GM18507 (cell line): ENCODE results near the gene DAP.
"Not testable (repeated sequence)": the region's sequence is repeated elsewhere in the genome, so short reads cannot be mapped to it uniquely, and the experiment has no call there.

Experiments
- DNase-seq: peaks from one replicate; pipeline ENCODE4 v3.0.0; 2011; ENCODE audit warnings: low read depth; ENCODE audit not compliant: insufficient read length; ENCODE audit errors: extremely low spot score
- FAIRE-seq: peaks from 2 replicates; lab custom pipeline; 2011; peaks lifted over from hg19 to GRCh38; lab: Jason Lieb, UNC

DAP gene

DNA sequence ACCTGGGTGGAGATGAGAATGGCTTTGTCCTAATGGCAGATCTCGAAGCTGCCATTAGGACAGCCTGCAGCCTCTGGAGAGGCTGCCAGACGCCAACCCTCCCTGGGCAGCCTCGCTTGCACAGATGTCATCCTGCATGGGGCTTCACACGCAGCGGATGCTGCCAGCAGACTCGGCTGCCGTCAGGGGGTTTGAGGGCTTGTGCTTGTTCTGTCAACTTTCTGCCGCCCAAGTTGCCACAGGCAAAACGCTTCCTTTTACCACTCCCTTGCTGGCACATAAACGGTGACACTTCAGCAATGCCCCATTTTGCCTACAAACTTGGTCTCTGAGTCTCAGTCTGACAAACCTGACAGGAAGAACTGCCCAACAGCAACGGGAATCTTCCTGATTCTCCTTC, 24.7 kb downstream of the DAP start:
- DNase-seq (no peak), FAIRE-seq (no peak)

DNA sequence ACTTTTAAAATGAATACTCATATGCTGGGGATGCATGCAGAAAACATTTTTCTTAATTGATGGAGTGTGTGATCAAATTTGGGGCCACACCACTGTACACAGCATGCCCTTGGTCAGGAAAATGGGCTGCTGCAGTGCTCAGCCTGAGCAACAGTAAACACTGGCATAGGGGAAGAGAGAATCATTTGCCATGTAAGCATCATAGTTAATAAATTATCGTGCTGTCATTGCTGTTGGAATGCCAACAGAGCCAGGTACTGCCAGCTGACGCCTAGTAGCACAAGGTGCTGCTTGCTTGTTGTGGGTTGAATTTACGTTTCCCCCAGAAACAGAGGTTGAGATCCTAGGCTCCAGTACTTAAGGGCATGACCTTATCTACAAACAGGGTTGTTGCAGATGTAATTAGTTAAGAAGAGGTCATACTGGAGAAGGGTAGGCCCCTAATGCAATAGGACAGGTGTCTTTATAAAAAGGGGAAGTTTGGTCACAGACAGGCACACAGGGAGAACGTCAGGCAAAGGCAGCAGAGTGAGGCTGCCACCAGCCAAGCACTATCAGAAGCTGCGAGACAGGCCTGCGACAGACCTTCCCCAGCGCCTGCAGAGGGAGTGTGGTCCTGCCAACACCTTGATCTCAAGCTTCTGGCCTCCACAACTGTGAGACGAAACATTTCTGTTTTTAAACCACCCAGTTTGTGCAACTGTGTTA, 25.3 kb downstream of the DAP start:
- DNase-seq: no peak
- FAIRE-seq: peak; percentile 45

DNA sequence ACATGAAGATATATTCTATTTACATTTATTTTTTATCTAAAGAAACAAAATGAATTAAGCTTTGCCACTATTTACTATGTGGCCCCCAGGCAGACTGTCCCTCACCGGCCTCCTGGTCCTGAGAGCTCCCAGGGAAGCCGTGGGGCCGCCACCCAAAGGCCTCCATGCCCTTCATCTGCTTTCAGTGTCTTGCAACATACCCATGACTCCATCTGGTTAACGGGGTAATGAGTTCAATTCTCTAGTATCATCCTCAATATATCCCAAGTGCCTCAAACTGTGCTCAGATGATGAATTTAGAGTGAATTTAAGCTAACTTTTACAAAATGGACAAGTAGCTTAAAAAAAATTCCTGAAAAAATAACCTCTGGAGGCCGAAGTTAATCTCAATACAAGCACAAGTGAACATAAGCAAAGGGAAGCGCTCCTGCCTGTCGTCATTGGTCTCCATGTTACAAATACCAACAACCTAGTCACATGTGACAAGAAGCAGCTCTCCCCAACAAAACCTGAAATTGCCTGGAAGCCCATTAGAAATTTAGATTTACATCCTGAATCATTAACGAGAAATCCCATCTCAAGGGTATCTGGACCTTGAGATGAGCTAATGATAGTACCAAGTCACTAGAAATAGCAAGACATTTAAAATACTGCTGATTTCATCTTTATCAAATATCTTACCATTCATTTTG, 26.1 kb downstream of the DAP start:
- FAIRE-seq (no peak), DNase-seq (no peak)

DNA sequence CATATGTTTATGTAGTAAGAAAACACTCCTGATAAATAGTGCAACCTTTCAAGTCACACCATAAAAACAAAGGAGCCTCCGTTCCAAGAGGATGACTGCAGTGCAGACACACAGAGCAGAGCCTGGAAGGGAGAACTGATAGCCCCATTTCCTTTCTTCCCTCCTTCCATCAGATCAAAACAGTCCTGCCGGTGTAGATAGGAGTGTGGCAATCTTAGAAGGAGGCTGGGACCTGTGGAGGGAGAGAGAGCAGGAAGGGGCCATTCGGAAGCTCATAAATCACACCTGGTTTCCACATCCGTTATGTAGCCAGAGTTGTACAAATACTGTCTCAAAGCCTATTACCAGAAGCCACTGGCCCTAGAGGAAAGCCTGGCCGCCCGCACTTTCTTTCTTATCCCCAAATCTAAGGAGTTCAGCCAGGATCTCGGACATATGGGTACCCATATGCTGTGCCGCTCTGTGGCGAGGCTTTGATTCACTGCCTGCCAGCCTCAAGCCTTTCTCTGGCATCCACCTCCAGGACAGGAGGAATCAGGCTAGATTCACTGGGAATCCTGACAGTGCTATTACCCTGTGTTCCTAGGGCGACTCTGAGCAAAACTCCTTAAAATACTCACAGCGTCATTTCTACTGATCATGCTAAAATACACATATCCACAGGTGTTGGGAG, 26.9 kb downstream of the DAP start:
- no peak for DNase-seq
- FAIRE-seq: no peak

DNA sequence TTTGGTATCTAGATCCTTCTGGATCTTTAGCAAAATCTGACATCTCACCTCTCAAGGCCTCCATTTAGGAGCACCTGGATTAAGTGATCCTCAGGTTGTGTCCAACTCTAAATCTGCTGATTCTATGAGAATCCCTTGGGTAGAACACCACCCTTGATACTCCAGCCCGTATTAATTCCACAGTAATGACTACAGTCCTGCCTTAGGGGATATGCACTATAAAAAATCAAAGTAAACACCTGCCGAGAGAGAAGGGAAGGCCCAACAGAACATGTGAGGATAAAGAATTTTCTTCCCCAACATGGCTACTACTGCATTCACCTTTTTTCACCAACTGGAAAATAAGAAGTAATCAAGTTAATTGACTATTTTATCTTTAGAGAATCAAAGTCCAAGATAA, 27.6 kb downstream of the DAP start:
- DNase-seq (no peak), FAIRE-seq (no peak)

DNA sequence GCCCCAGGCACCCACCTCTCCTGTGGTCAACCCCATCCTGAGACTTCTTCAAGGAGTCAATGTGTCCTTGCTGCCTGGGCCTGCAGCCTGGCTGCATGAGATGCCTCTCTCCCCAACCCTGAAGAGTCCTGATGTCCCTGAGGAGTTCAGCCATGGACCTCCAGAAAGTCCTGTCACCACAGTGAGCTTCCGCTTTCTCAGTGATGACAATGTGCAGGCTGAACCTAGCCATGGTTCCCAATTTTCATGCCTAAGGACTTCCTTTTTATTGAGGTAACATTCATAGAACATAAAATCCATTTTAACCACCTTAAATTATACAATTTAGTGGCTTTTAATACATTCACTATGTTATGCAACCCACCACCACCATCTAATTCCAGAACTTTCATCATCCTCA, 29.1 kb downstream of the DAP start:
- no peak for FAIRE-seq
- no peak for DNase-seq

DNA sequence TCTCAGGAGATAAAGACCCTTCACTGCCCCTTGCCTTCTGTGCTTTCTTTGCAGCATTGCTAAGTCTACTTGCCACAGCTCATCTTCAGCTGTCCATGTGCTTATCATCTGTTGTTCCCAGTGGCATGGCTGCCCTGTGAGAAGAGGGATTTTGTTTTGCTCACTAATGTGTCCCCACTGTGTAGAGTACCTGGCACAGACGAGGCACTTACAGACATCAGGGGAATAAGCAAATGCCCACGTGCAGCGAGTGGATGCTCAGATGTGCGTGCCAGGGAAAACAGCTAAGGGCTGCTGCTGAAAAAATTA, 31.0 kb downstream of the DAP start:
- FAIRE-seq (no peak), DNase-seq (no peak)

DNA sequence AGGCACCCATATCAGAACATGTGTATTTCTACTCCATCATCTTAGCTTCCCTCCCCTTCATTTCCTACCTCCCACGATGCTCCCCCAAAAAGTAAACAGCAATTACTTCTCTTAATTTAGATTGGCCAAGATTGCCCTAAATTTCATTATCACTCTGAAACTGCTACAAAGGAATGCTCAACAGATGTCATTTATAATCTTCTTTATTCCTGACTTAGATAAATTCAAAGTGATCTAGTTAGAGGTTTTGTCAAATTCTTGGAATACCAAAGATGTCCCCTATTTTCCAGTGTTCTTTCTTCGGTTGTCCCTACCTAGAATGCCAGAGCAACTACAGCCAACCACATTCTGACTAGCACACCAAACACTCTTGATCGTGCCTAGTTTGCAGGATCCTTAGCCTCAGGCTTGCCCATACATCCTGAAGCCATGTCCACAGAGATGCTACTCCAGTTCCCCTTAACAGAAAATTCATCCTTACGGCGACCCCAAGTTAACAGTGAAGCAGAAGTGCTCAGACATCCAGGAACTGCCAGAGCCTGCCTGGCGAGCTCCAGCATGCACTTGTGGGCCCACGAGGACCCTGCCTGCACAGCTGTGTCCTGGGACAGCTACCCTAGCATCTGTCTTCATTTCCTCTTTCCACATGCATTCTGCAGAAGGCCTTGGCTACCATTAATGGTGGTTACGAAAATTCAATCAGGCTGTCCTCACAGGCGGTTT, 31.6 kb downstream of the DAP start:
- FAIRE-seq: no peak
- DNase-seq: no peak

DNA sequence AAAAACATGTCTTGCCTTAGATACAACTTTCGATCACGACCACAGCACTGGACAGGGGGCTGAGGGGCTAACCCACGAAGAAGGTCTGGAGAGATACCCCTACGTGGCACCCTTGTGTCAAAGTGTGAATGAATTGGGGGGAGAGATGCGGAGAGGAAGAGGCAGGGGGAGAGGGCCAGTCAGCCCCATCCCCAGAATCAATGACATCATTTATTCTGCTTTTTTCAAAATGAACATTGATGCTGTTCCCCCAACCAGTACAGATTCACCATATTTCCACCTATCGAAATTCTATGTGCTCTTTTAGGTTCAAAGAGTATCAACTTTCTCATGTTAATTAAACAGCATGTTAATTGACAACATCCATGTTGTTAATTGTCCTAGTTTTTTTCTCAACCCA, 32.4 kb downstream of the DAP start:
- FAIRE-seq (no peak), DNase-seq (no peak)

DNA sequence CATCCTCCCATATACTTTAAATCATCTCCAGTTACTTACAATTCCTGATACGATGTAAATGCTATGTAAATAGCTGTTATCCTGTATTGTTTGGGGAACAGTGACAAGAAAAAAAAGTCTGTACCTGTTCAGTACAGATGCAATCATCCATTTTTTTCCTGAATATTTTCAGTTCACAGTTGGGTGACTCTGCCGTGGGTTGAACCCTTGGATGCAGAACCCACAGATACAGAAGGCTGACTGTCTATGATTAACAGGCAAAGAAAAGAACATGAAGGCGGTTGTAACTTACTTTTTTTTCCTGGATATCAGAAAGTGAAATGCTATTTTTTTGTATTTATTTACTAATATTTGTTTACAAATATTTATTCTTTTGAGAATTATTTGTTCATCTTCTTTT, 33.2 kb downstream of the DAP start:
- no peak for FAIRE-seq
- no peak for DNase-seq

DNA sequence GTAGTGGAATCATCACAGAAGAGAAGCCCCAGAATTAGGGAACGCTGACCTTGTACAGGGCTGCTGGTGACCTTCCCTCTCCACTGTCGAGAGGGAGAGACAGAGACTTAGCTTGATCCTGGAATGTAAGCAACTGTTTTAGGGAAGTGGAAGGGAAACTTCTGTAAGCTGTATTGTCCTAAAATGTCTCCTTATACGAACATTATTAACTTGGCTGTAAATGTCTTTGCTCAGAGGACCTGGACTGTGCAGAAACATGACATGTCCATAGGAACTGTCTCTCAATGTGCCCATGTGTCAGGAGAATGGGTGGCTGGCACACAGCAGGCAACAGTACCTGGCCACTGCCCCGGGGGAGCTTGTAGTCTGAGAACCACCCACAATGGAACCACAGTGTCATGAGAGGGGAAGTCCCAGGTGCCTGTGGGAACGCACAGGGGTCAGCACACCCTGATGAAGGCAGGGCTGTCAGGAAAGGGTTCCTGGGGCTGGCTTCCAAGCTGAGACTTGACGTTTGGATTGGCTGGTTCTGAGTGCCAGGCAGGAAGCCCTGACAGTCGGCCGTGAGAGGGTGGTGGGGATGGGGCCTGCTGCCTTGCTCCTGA, 34.0 kb downstream of the DAP start:
- peak; percentile 52 for FAIRE-seq

DNA sequence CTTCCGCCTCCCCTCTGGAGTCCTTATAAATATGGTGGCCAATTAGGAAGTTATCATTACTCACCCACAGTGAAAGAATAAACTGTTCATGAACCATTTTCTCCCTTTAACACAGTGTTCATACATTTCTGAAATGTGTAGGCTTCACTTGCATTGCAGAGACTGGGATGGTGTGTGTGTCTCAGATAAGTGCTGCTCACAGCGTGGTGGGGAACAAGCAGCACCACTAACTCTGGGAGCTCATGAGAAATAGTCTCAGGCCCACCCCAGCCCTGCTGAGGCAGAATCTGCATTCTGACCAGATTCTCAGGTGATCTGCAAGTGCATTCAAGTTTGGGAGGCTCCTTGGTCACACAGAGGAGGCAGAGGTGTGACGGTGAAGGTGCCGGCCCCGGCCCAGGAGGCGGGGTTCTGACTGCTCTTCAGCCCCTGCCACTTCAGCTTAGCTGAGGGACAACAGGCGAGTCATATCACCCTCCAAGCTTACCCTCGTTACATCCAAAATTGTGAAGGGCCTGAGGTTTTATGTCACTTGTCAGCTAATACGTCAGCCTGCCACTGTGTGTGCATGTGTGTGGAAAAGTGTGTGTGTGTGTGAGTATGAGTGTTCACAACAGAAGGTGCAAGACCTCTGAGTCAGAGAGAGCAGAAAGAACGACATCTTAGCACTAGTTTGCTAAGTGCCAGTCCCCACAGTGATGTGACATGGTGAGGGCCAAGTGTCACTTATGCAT, 34.7 kb downstream of the DAP start:
- no peak for FAIRE-seq
- no peak for DNase-seq

More for the DNA sequence above, 34.0 kb downstream of the DAP start:
- no peak for DNase-seq

DNA sequence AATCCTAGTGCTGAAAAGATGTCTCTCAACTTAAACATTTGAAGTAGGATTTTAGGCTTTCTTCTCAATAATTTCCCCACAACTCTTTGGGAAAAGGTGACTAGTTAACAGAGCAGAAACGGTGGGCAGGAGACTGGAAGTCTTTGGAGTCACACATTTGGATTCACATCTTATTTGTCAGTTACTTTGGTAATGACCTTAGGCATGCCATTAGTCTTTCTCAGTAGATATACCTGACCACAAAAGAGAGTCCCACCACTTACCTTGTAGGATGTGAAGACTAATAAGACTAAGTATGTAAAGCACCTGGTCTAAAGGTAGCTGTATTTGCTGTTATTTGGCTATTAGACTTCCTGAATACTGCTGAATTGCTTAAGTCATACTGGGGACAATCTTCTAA, 35.4 kb downstream of the DAP start:
- no peak for FAIRE-seq
- DNase-seq: no peak

DNA sequence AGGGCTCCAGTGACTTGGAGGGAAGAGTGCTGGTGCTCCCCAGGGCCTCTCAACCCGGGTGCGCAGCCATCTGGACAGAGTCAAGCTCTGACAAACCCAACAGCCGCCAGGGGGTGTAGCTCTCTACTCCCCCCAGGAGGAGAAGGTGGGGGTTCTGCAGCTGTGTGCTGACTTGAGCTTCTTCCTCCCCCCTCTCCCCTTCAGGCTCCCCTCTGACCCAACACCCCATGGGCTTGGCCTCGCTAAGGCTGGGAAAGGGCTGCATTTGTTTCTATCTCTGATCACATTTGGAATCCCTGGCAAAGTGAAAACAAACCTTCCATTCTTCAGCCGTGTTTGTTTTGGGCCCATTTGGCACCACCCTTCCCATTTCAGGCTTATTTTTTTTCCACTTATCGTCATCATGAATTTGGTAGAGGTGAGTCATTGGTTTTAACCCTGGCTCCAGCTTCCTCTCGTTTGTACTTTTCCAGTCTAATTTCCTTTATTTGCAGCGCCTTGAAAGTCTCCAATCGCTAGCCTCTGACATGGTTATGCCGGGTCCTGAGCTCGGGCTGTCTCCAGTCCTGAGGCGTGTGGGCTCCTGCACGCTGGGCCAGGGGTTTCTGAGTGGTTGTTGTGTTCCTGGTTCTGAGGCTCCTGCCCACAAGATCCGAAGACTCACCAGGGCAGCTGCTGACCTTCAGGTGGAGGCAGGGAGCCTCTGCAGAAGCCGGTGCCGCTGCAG, 36.1 kb downstream of the DAP start:
- DNase-seq (no peak), FAIRE-seq (no peak)

DNA sequence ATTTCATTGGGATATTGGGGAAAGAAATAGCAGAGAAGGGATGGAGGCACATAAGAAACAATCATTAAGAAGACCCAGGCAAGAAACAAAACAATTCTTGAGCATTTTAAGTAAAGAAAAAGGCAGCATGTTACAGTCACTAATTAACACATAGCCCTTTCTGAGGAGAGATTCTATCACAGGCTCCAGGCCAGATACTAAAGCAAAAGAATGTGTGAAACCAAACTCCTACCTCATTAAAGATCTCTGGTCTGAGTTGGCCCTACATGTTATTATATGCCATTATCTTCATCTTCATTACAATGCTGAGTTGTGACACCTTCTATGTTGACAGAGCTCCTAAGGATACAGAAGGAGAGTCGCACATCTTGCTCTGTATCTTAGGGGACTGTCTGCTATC, 37.5 kb downstream of the DAP start:
- FAIRE-seq: no peak
- no peak for DNase-seq

DNA sequence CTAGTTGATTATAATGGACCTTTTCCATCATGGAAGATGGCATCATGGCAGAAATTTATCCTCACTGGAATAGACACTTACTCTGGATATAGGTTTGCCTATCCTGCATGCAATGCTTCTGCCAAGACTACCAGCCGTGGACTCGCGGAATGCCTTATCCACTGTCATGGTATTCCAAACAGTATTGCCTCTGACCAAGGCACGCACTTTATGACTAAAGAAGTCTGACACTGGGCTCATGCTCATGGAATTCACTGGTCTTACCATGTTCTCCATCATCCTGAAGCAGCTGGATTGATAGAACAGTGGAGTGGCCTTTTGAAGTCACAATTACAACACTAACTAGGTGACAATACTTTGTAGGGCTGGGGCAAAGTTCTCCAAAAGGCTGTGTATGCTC, 40.3 kb downstream of the DAP start:
- not testable (repeated sequence) for DNase-seq, FAIRE-seq

DNA sequence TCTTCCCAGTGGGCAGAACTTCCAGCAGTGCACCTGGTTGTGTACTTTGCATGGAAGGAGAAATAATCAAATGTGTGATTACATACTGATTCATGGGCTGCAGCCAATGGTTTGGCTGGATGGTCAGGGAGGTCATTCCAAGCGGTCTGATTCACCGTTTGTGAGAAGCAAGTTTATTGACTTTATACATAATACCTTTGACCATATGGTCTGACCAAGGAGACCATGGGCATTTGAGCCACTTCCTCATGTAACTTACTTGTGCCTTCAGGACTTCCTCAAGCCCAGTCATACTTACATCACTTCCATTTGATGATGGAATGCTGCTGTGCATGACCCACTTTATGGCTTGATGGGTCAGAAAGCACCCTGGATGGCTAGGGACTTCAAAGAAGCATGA, 41.1 kb downstream of the DAP start:
- DNase-seq (no peak), FAIRE-seq (no peak)

DNA sequence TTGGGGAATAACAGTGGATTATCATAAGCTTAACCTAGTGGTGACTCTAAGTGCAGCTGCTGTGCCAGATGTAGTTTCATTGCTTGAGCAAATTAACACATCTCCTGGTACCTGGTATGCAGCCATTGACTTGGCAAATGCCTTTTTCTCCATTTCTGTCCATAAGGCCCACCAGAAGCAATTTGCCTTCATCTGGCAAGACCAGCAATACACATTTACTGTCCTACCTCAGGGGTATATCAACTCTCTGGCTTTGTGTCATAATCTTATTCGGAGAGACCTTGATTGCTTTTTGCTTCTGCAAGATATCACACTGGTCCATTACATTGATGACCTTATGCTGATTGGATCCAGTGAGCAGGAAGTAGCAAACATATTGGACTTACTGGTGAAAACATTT, 42.4 kb downstream of the DAP start:
- not testable (repeated sequence) for DNase-seq, FAIRE-seq

DNA sequence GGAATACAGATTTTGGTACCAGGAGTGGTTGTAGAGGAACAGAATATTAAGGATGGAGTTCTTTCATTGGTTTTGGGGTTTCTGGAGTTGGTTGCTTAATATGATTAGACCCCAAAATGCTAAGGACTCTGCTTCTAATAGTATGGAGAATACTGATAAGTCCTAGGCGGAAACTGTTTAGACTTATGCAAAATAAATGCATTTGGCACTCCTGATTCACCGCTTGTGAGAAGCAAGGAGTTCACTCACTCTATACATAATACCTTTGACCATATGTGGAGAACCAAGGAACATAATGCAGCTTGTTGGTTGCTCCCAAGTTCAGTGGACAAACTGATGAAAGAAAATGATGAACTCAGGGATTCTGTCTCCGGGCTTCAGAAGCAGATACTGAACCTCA, 44.2 kb downstream of the DAP start:
- FAIRE-seq, DNase-seq: not testable (repeated sequence)
